H7 (cell line): ENCODE data around the gene CHCHD3. TPM values are rescaled to one million over a fixed set of nuclear protein-coding genes. Genes with fewer than 3 reads are reported as not detected.
"Not testable (repeated sequence)": the region's sequence is repeated elsewhere in the genome, so short reads cannot be mapped to it uniquely, and the experiment has no call there.

Experiments used
- DNase-seq: peaks from one replicate; pipeline ENCODE4 v3.0.0; 2012
- H3K27me3 ChIP-seq: 2 replicates; pipeline ENCODE4 v1.6.0; 2011; ENCODE audit warnings: mild to moderate bottlenecking, low read length; ENCODE audit not compliant: control insufficient read depth, insufficient read depth
- H3K36me3 ChIP-seq: replicated peaks from 2 replicates; pipeline ENCODE4 v1.5.1; 2011; ENCODE audit warnings: low read length; ENCODE audit not compliant: control insufficient read depth, insufficient read depth
- H3K4me3 ChIP-seq: 2 replicates; pipeline ENCODE4 v1.5.1; 2011; ENCODE audit warnings: low read depth, mild to moderate bottlenecking, control low read depth, low read length, moderate library complexity; ENCODE audit not compliant: insufficient read depth
- total RNA-seq: library from RNA; depleted of rRNA; stranded (reverse); fragments of >200 nt; shearing (Covaris generic); gene quantifications from 2 replicates; pipeline ENCODE4 v1.2.3, GENCODE V29; 2014

The CHCHD3 gene
- total RNA-seq, 1 experiment from 2014 or later: 121 TPM

- Histone ChIP-seq H3K36me3 (no peaks in the 10 kb centered on the region), H3K27me3 (no peaks in the 10 kb centered on the region), H3K4me3 (no peak overlapping the region)
- peak; percentile 8 for DNase-seq
Observed at GRCh38 chr7:132991615-132992587, 90.0 kb downstream of the CHCHD3 start.

- Histone ChIP-seq H3K36me3 (no peaks in the 10 kb centered on the region), H3K4me3 (no peak overlapping the region), H3K27me3 (no peaks in the 10 kb centered on the region)
- DNase-seq: no peak
Observed at GRCh38 chr7:132988117-132988516, 93.8 kb downstream of the CHCHD3 start.

- H3K4me3 ChIP-seq: no peak overlapping the region
- H3K27me3 ChIP-seq: no peaks in the 10 kb centered on the region
- no peak for DNase-seq
- no peaks in the 10 kb centered on the region for H3K36me3 ChIP-seq
Observed at GRCh38 chr7:132980402-132980801, 101.5 kb downstream of the CHCHD3 start.

- DNase-seq: no peak
- Histone ChIP-seq H3K36me3 (no peaks in the 10 kb centered on the region), H3K4me3 (no peak overlapping the region), H3K27me3 (no peaks in the 10 kb centered on the region)
Observed at GRCh38 chr7:132979524-132979923, 102.4 kb downstream of the CHCHD3 start.

GRCh38 chr7:132977234-132977633 lies 104.7 kb downstream of the CHCHD3 start:
- Histone ChIP-seq H3K27me3 (no peaks in the 10 kb centered on the region), H3K4me3 (no peak overlapping the region), H3K36me3 (peaks cover 2% of the 10 kb centered on the region)
- DNase-seq: no peak

- Histone ChIP-seq H3K36me3 (peaks cover 2% of the 10 kb centered on the region), H3K27me3 (no peaks in the 10 kb centered on the region), H3K4me3 (no peak overlapping the region)
- no peak for DNase-seq
Observed at GRCh38 chr7:132972745-132973144, 109.1 kb downstream of the CHCHD3 start.

GRCh38 chr7:132970257-132970656 lies 111.6 kb downstream of the CHCHD3 start:
- H3K27me3 ChIP-seq: no peaks in the 10 kb centered on the region

GRCh38 chr7:132969520-132969919 lies 112.4 kb downstream of the CHCHD3 start:
- Histone ChIP-seq H3K27me3 (no peaks in the 10 kb centered on the region), H3K4me3 (no peak overlapping the region), H3K36me3 (peaks cover 2% of the 10 kb centered on the region)
- no peak for DNase-seq

More at GRCh38 chr7:132970257-132970656, 111.6 kb downstream of the CHCHD3 start:
- Histone ChIP-seq H3K4me3 (no peak overlapping the region), H3K36me3 (peaks cover 2% of the 10 kb centered on the region)
- no peak for DNase-seq

GRCh38 chr7:132967470-132967848 lies 114.4 kb downstream of the CHCHD3 start:
- not testable (repeated sequence) for H3K36me3 ChIP-seq, H3K27me3 ChIP-seq, H3K4me3 ChIP-seq, DNase-seq

GRCh38 chr7:132966754-132967469 lies 115.0 kb downstream of the CHCHD3 start:
- no peaks in the 10 kb centered on the region for H3K27me3 ChIP-seq
- H3K4me3 ChIP-seq: no peak overlapping the region
- DNase-seq: no peak
- H3K36me3 ChIP-seq: no peaks in the 10 kb centered on the region; the same call in 1 of the 2 replicates

- no peak overlapping the region for H3K4me3 ChIP-seq
- no peaks in the 10 kb centered on the region; the same call in 1 of the 2 replicates for H3K36me3 ChIP-seq
- H3K27me3 ChIP-seq: no peaks in the 10 kb centered on the region
- DNase-seq: no peak
Observed at GRCh38 chr7:132965951-132966350, 115.9 kb downstream of the CHCHD3 start.

GRCh38 chr7:132964876-132965275 lies 117.0 kb downstream of the CHCHD3 start:
- H3K27me3 ChIP-seq: no peaks in the 10 kb centered on the region
- DNase-seq: no peak
- no peak overlapping the region for H3K4me3 ChIP-seq
- no peaks in the 10 kb centered on the region; the same call in 1 of the 2 replicates for H3K36me3 ChIP-seq

- Histone ChIP-seq H3K36me3 (no peaks in the 10 kb centered on the region; the same call in 1 of the 2 replicates), H3K4me3 (no peak overlapping the region), H3K27me3 (no peaks in the 10 kb centered on the region)
- no peak for DNase-seq
Observed at GRCh38 chr7:132959891-132960290, 122.0 kb downstream of the CHCHD3 start.

- no peak for DNase-seq
- Histone ChIP-seq H3K27me3 (no peaks in the 10 kb centered on the region), H3K4me3 (no peak overlapping the region), H3K36me3 (no peaks in the 10 kb centered on the region; the same call in 1 of the 2 replicates)
Observed at GRCh38 chr7:132956556-132956955, 125.3 kb downstream of the CHCHD3 start.

- Histone ChIP-seq H3K4me3 (no peak overlapping the region), H3K27me3 (no peaks in the 10 kb centered on the region), H3K36me3 (no peaks in the 10 kb centered on the region; the same call in 1 of the 2 replicates)
- DNase-seq: no peak
Observed at GRCh38 chr7:132953468-132953867, 128.4 kb downstream of the CHCHD3 start.
